H1 (cell line): Measurements from ENCODE around the gene ELMO1. TPM values are rescaled to one million over a fixed set of nuclear protein-coding genes. Genes with fewer than 3 reads are reported as not detected.

Experiments used
- CTCF ChIA-PET: fragments of 300-600 bp; sonication (Branson Sonifier 250); formaldehyde crosslinking; loops from one replicate; lab custom pipeline; 2021; ENCODE audit not compliant: partially characterized antibody; lab: Charles Lee
- POLR2A ChIA-PET: fragments of 300-600 bp; sonication (Branson Sonifier 250); formaldehyde crosslinking; loops from one replicate; lab custom pipeline; 2021; ENCODE audit warnings: inconsistent platforms; ENCODE audit not compliant: partially characterized antibody; lab: Charles Lee
- DNase-seq, 2 experiments: peaks; one replicate each; pipeline versions ENCODE4 v3.0.0 to v3.0.0-alpha.2; 2010 to 2022; ENCODE audit warnings: low spot score in 2 of 2, low read depth in 1 of 2, mixed read lengths in 1 of 2
- FAIRE-seq: peaks from 2 replicates; lab custom pipeline; 2011; peaks lifted over from hg19 to GRCh38; lab: Jason Lieb, UNC
- H2AFZ ChIP-seq: 2 replicates; pipeline ENCODE4 v1.8.1; 2012; ENCODE audit warnings: low read length, inconsistent platforms
- H2AK5ac ChIP-seq: 2 replicates; pipeline ENCODE4 v1.6.1; 2013; ENCODE audit warnings: low read depth, low read length
- H2BK120ac ChIP-seq: replicated peaks from 2 replicates; pipeline ENCODE3; 2013; ENCODE audit warnings: low read depth, low read length, inconsistent platforms
- H2BK12ac ChIP-seq: 2 replicates; pipeline ENCODE4 v1.6.1; 2013; ENCODE audit warnings: low read depth, low read length
- H2BK15ac ChIP-seq: 2 replicates; pipeline ENCODE4 v1.6.1; 2013; ENCODE audit warnings: low read length
- H2BK20ac ChIP-seq: 2 replicates; pipeline ENCODE4 v1.6.1; 2013; ENCODE audit warnings: low read length
- H2BK5ac ChIP-seq: 2 replicates; pipeline ENCODE4 v1.6.1; 2013; ENCODE audit warnings: low read depth, low read length
- H3K14ac ChIP-seq: 2 replicates; pipeline ENCODE4 v1.6.1; 2013; ENCODE audit warnings: inconsistent platforms; ENCODE audit not compliant: insufficient read length
- H3K18ac ChIP-seq: 2 replicates; pipeline ENCODE4 v1.6.1; 2013; ENCODE audit warnings: low read length; ENCODE audit errors: extremely low read depth
- H3K23ac ChIP-seq: 2 replicates; pipeline ENCODE4 v1.6.1; 2013; ENCODE audit warnings: inconsistent platforms; ENCODE audit not compliant: insufficient read length
- H3K23me2 ChIP-seq: 2 replicates; pipeline ENCODE4 v1.6.1; 2013; ENCODE audit warnings: low read depth, low read length
- H3K27ac ChIP-seq: 2 replicates; pipeline ENCODE4 v1.6.1; 2011; ENCODE audit warnings: low read depth, low read length, inconsistent platforms
- H3K27me3 ChIP-seq, 4 experiments: replicated peaks in 1 of 4; 1 replicate in 1 of 4; 2 replicates in 3 of 4; pipeline versions ENCODE4 v1.6.1 to v1.8.1; 2011 to 2013; ENCODE audit warnings: low read length in 3 of 4, mild to moderate bottlenecking in 3 of 4, inconsistent platforms in 2 of 4, mixed read lengths in 2 of 4, moderate library complexity in 1 of 4; ENCODE audit not compliant: control insufficient read depth in 3 of 4, insufficient read depth in 3 of 4; ENCODE audit errors: extremely low read depth in 1 of 4
- H3K36me3 ChIP-seq, 4 experiments: 2 replicates each; pipeline versions ENCODE4 v1.6.1 to v1.8.1; 2011 to 2013; ENCODE audit warnings: mild to moderate bottlenecking in 4 of 4, low read length in 3 of 4, moderate library complexity in 2 of 4, control low read depth in 1 of 4, inconsistent platforms in 1 of 4; ENCODE audit not compliant: insufficient read depth in 4 of 4, control insufficient read depth in 2 of 4
- H3K4ac ChIP-seq: replicated peaks from 2 replicates; pipeline ENCODE3; 2013; ENCODE audit warnings: low read length, low read depth, mixed read lengths, inconsistent platforms; ENCODE audit not compliant: insufficient read length
- H3K4me1 ChIP-seq, 4 experiments: replicated peaks in 1 of 4; 1 replicate in 1 of 4; 2 replicates in 3 of 4; pipeline versions ENCODE4 v1.6.1 to v1.8.1; 2011 to 2013; ENCODE audit warnings: low read length in 3 of 4, inconsistent platforms in 2 of 4, mixed read lengths in 1 of 4; ENCODE audit not compliant: insufficient read depth in 4 of 4, control insufficient read depth in 3 of 4
- H3K4me2 ChIP-seq, 2 experiments: 2 replicates each; pipeline versions ENCODE4 v1.6.1 to v1.8.1; 2011 to 2013; ENCODE audit warnings: low read depth in 2 of 2, low read length in 2 of 2, control low read depth in 1 of 2, inconsistent platforms in 1 of 2, mild to moderate bottlenecking in 1 of 2; ENCODE audit not compliant: insufficient read depth in 1 of 2
- H3K4me3 ChIP-seq, 4 experiments: fragments of 200-600, 300-600 bp in 1 of 4; sonication (generic), shearing (Covaris generic), sonication (Bioruptor Twin) in 1 of 4; 2 replicates each; pipeline versions ENCODE4 v1.5.1 to v1.8.1; 2011 to 2016; ENCODE audit warnings: low read length in 4 of 4, low read depth in 3 of 4, control low read depth in 2 of 4, inconsistent platforms in 2 of 4, mild to moderate bottlenecking in 2 of 4, mixed read lengths in 1 of 4, moderate library complexity in 1 of 4; ENCODE audit not compliant: insufficient read depth in 2 of 4; ENCODE audit errors: extremely low read depth in 1 of 4
- H3K56ac ChIP-seq: replicated peaks from 2 replicates; pipeline ENCODE3; 2013; ENCODE audit warnings: low read depth, mild to moderate bottlenecking, mixed read lengths, low read length, inconsistent platforms; ENCODE audit not compliant: insufficient read length
- H3K79me1 ChIP-seq: 2 replicates; pipeline ENCODE4 v1.6.1; 2013; ENCODE audit warnings: low read depth, low read length, control low read depth
- H3K79me2 ChIP-seq, 2 experiments: 2 replicates each; pipeline versions ENCODE4 v1.6.1 to v1.8.1; 2012 to 2013; ENCODE audit warnings: low read length in 2 of 2, mild to moderate bottlenecking in 2 of 2, inconsistent platforms in 1 of 2; ENCODE audit not compliant: insufficient read depth in 2 of 2, control insufficient read depth in 1 of 2
- H3K9ac ChIP-seq, 4 experiments: replicated peaks in 1 of 4; 1 replicate in 1 of 4; 2 replicates in 3 of 4; pipeline versions ENCODE4 v1.6.1 to v1.8.1; 2011 to 2013; ENCODE audit warnings: low read depth in 3 of 4, low read length in 3 of 4, control low read depth in 2 of 4, mild to moderate bottlenecking in 2 of 4, moderate library complexity in 2 of 4, inconsistent platforms in 1 of 4; ENCODE audit errors: extremely low read depth in 1 of 4
- H3K9me3 ChIP-seq, 2 experiments: 2 replicates each; pipeline versions ENCODE4 v1.6.1 to v1.8.1; 2012 to 2013; ENCODE audit warnings: mild to moderate bottlenecking in 2 of 2, moderate library complexity in 2 of 2, control low read depth in 1 of 2, inconsistent platforms in 1 of 2, low read depth in 1 of 2, low read length in 1 of 2, mixed read lengths in 1 of 2; ENCODE audit not compliant: insufficient read depth in 2 of 2
- H4K20me1 ChIP-seq, 2 experiments: replicated peaks in 1 of 2; 2 replicates each; pipeline versions ENCODE3 to v1.8.1; 2011 to 2013; ENCODE audit warnings: inconsistent platforms in 2 of 2, low read length in 2 of 2, mild to moderate bottlenecking in 1 of 2; ENCODE audit not compliant: insufficient read depth in 2 of 2, control insufficient read depth in 1 of 2
- H4K5ac ChIP-seq: 2 replicates; pipeline ENCODE4 v1.6.1; 2013; ENCODE audit warnings: low read length, low read depth, mixed read lengths, inconsistent platforms; ENCODE audit not compliant: insufficient read length
- H4K8ac ChIP-seq: 2 replicates; pipeline ENCODE4 v1.8.0; 2013; ENCODE audit warnings: mild to moderate bottlenecking, moderate library complexity, low read length, inconsistent platforms; ENCODE audit not compliant: insufficient read depth; ENCODE audit errors: extremely low read depth
- H4K91ac ChIP-seq: replicated peaks from 2 replicates; pipeline ENCODE3; 2013; ENCODE audit warnings: low read length, mixed read lengths, inconsistent platforms; ENCODE audit not compliant: insufficient read length
- WGBS, 2 experiments: shearing (Covaris generic) in 1 of 2; methylation state at CpG; one replicate each; pipeline versions ENCODE4 v1.1.6 to v1.1.7; 2013 to 2015; ENCODE audit warnings: low lambda C conversion rate in 2 of 2, mixed read lengths in 2 of 2, inconsistent platforms in 1 of 2, low coverage in 1 of 2, missing lambda C conversion rate in 1 of 2; ENCODE audit not compliant: insufficient replicate concordance in 2 of 2, insufficient coverage in 1 of 2, insufficient read length in 1 of 2; ENCODE audit errors: extremely low coverage in 1 of 2, missing lambda C conversion rate in 1 of 2; 5-methylcytosine and 5-hydroxymethylcytosine counted together
- polyA plus RNA-seq, 7 experiments: library from polyadenylated mRNA; depleted of rRNA in 3 of 7; stranded (reverse) in 5 of 7; unstranded in 2 of 7; fragments of >200 nt in 5 of 7; fragments of 200-250 nt in 2 of 7; gene quantifications; 1 replicate in 5 of 7; 2 replicates in 1 of 7; 4 replicates in 1 of 7; pipeline versions ENCODE4 v1.2.1 to v1.2.3, GENCODE V29; 2011 to 2013; ENCODE audit warnings: missing spikeins in 2 of 7, mixed read lengths in 2 of 7
- total RNA-seq: library from RNA; stranded (reverse); fragmentation: NEBNext Ultra II Directional; extraction: Animal tissue kit (Norgen Biotek cat#: 25700); gene quantifications from 2 replicates; pipeline ENCODE4 v1.2.1, GENCODE V29; 2021

Gene ELMO1
- total and polyA plus RNA-seq, 2 of the 8 experiments (the other 6 are each of a cell fraction or from before 2014, with no cell fraction given), result 18.4 to 21.0 TPM

DNA sequence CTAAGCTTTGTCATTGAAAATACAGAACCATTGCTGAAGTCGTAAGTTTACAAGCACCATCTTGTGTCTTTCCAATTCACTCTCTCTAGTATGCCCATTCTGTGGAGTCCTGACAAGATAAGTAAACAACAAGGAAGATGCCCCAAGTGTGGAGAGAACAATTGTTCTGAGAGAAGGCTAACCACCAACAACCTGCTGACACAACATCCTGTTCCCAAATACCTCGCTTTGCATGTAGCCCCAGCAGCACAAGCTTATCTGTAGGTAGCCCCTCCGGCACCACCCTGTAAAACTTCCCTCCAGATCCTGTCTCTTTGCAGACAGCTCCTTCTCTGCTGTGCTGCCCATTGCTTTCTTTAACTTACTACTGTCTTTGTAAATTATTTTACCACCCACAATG, 491.0 kb downstream of the ELMO1 start:
- H3K9me3 ChIP-seq, result peaks cover 8% of the 10 kb centered on the region in 2 experiments; a peak in 3 of 4 replicates
- H2AFZ ChIP-seq, result no peak overlapping the region
- FAIRE-seq (no peak), DNase-seq (no peak)
- H4K5ac ChIP-seq, result no peak overlapping the region
- H3K4me1 ChIP-seq, result peaks cover 0 to 4% (median 0%) of the 10 kb centered on the region in 4 experiments; a peak in 1 of 7 replicates
- H3K18ac ChIP-seq, result no peak overlapping the region
- no peak overlapping the region for H3K4ac ChIP-seq
- no peak overlapping the region for H3K23ac ChIP-seq
- no peaks in the 10 kb centered on the region for H3K23me2 ChIP-seq
- H2BK12ac ChIP-seq, result no peak overlapping the region
- no peaks in the 10 kb centered on the region for H4K20me1 ChIP-seq
- H4K8ac ChIP-seq, result no peak overlapping the region
- H3K14ac ChIP-seq, result no peak overlapping the region
- H3K4me3 ChIP-seq, result no peak overlapping the region
- 79% methylated on average over 3 of the region's 3 CpGs; no CpG with 5 or more reads in 1 of the 2 experiments for WGBS, 2 experiments
- no peaks in the 10 kb centered on the region for H3K36me3 ChIP-seq
- H3K56ac ChIP-seq, result no peak overlapping the region
- no peak overlapping the region for H3K27ac ChIP-seq
- ChIA-PET POLR2A (no interaction called here), CTCF (interaction anchor here (1.1 to 1.8 kb wide), 4 partner anchors 10 to 224 kb away, joined by 3 to 8 read pairs (median 4); no protein-coding TSS in a partner anchor)
- H2AK5ac ChIP-seq, result no peak overlapping the region
- H2BK20ac ChIP-seq, result no peak overlapping the region
- H2BK120ac ChIP-seq, result no peak overlapping the region
- H3K27me3 ChIP-seq, result no peaks in the 10 kb centered on the region
- H3K4me2 ChIP-seq, result no peak overlapping the region
- H2BK15ac ChIP-seq, result no peak overlapping the region
- no peak overlapping the region for H3K9ac ChIP-seq
- H3K79me1 ChIP-seq, result no peaks in the 10 kb centered on the region
- no peaks in the 10 kb centered on the region for H3K79me2 ChIP-seq
- no peak overlapping the region for H4K91ac ChIP-seq
- no peak overlapping the region for H2BK5ac ChIP-seq
